Mesenteric fat pad (tissue), 1 donor: ENCODE results near the gene DOK5. TPM values are rescaled to one million over a fixed set of nuclear protein-coding genes. Genes with fewer than 3 reads are reported as not detected.

ENCODE experiments used
- DNase-seq: peaks from one replicate; pipeline ENCODE4 v3.0.0-alpha.2; 2020; ENCODE audit warnings: low spot score
- total RNA-seq: library from RNA; stranded (reverse); fragmentation: NEBNext Ultra II Directional; extraction: Animal tissue kit (Norgen Biotek cat#: 25700); gene quantifications from one replicate; pipeline ENCODE4 v1.2.1, GENCODE V29; 2021
- donor health status: DM: yes; HTN: yes; CAD: no.

DOK5 gene
- total RNA-seq, 1 donor from 2014 or later: 4.6 TPM

DNA sequence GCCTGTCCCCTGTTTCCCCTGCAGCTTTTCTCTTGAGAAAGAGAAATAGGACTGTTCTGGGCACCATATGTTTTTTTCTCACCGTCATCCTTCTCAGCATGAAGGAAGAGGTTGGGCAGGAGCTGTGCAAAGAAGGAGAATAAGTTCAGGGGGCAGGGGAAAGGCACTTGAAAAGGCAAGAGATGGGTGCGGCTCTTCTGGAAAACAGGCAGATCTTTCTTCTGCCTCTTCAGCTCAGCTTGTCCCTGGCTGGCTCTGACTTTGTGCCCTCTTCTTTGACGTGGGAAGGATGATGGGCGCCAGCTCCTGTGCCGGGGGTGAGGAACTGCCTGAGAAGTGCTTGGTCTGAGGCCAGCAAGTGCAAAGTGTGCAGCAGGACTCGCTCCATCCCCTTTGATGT is 206.5 kb downstream of the DOK5 start:
- DNase-seq: no peak

DNA sequence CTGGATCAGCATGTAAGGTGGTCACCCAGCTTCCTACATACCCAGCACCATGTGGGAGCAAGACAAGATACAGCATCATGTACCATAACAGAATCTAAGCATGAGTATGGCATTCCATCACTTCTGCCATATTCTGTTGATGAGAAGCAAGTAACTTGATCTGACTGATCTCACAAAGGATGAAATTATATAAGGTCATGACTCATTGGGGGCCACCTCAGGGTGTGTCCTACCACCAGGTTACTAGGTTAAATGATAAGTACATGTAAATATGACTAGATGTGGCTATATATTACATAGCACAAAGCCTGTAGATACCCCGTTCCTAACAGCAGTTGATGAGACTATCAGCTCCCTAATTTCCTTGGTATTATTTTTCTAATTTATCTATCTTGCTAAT is 213.1 kb downstream of the DOK5 start:
- no peak for DNase-seq

DNA sequence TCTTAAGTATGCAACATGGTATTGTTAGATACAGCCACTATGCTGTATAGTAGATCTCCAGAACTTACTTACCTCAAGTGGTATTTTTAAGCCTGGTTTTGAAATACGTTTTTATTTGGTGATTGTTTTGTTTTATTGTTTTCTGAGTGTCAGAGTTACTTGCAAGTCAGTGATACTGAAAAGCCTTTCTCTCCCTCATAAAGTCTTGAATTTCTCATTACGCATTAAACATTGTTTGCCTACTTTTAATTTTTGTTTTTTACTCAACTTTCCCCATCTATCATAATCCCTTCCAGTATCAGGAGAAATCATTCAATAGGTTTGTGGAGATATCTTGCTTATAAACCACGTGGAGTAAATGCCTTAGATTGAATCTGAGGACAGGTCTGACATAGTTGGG is 214.9 kb downstream of the DOK5 start:
- no peak for DNase-seq

DNA sequence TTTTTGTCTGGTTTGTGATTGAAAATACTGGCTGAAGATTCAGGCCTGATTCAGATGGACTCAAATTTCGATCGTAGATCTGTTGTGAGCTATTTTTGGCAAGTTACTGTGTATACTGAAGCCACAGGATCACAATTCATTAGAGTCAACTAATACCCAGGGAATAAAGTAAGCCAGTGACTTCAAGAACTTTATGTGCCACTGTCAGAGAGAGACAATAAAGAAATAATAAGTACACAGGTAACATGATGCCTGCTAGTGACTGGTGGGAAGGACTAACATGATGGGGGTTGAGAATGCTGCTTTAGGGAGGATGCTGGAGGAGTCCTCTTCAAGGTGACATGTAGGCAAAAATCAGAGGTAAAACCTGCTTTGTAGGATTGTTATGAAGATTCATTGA is 215.9 kb downstream of the DOK5 start:
- DNase-seq: no peak

DNA sequence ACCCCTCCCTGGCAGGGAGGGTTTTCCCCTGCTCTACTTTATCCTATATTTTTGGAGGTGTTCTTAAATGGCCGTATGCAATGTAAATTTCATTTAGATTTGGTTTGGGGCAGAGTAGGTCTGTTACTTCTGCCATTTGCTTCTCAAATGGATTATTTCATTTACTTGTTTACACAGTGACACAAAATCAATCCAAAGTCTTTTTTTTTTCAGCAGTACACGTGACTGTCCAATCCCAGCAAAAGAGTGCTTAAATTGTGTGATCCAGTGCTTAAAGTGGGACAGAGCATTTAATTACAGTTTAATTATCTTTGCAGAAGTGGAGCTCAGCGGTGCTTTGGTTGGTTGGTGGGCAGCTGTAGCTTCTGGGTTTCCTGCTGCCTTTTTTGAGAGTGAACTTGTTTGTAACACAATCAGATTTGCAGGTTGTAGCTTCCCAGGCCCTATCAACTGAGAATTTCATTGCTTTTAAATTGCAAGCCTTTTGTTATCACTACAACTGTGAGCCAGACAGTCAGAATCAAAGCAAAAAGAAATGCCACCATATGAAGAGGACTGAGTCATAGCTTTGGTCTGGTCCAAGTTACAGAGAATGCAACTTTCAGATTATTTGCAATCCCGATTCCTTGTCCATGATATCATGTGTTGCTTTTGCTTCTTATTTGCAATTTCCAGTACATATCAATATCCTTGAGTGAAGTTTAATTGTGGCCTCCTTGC is 216.9 kb downstream of the DOK5 start:
- DNase-seq: no peak

- DNase-seq: no peak
Observed at GRCh38 chr20:54694516-54694915, 219.1 kb downstream of the DOK5 start.

DNA sequence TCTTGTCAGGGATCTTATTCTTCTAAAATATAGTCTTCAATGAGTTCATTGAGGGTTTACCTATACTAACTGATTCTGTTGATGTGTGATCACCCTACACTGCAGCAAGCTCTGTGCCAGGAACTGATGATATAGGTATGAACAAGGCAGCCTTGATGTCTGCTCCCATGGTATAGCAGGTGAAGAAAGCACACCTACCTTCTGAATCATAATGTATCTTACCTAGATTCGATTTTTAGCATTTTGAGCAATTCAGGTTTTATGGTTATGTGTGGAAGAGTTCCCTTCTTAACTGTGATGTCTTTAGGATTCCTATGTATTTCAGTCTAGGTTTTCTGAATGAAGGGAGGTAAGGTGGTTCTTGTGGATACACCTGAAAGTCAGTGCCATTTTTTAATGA is 223.0 kb downstream of the DOK5 start:
- DNase-seq: no peak
